Loucy (cell line): ENCODE measurements around the gene SDK1.
"Not testable (repeated sequence)": the region's sequence is repeated elsewhere in the genome, so short reads cannot be mapped to it uniquely, and the experiment has no call there.

Experiments
- H2AFZ ChIP-seq: fragments of 200-600 bp; sonication (generic); 2 replicates; pipeline ENCODE4 v1.6.0; 2016; ENCODE audit warnings: antibody characterized with exemption, mild to moderate bottlenecking, low read length, moderate library complexity
- H3F3A ChIP-seq: fragments of 200-600 bp; 2 replicates; pipeline ENCODE4 v1.6.0; 2016; ENCODE audit warnings: antibody characterized with exemption, low read depth, mild to moderate bottlenecking
- H3K27me3 ChIP-seq: fragments of 200-600 bp; sonication (generic); 2 replicates; pipeline ENCODE4 v1.6.1; 2014; ENCODE audit warnings: low read length, mild to moderate bottlenecking; ENCODE audit not compliant: insufficient read depth, poor library complexity, severe bottlenecking
- H3K36me3 ChIP-seq: fragments of 200-600 bp; sonication (generic); 2 replicates; pipeline ENCODE4 v1.6.1; 2016; ENCODE audit warnings: low read length; ENCODE audit not compliant: insufficient read depth
- H3K4me1 ChIP-seq: fragments of 200-600 bp; sonication (generic); 2 replicates; pipeline ENCODE4 v1.5.1; 2014; ENCODE audit warnings: low read length, mild to moderate bottlenecking; ENCODE audit not compliant: insufficient read depth, poor library complexity, severe bottlenecking
- H3K4me2 ChIP-seq: fragments of 200-600 bp; sonication (generic); 2 replicates; pipeline ENCODE4 v1.6.0; 2014; ENCODE audit warnings: antibody characterized with exemption, low read length, low read depth, mild to moderate bottlenecking; ENCODE audit not compliant: poor library complexity, severe bottlenecking
- H3K4me3 ChIP-seq: fragments of 200-600 bp; sonication (generic); 2 replicates; pipeline ENCODE4 v1.5.1; 2014; ENCODE audit warnings: low read length, mild to moderate bottlenecking, mixed read lengths; ENCODE audit not compliant: poor library complexity, severe bottlenecking
- H3K79me2 ChIP-seq: fragments of 200-600 bp; sonication (generic); 2 replicates; pipeline ENCODE4 v1.6.1; 2014; ENCODE audit warnings: low read length; ENCODE audit not compliant: insufficient read depth
- H3K9ac ChIP-seq: fragments of 200-600 bp; sonication (generic); 2 replicates; pipeline ENCODE4 v1.6.0; 2014; ENCODE audit warnings: mild to moderate bottlenecking, low read depth, low read length, moderate library complexity; ENCODE audit not compliant: poor library complexity, severe bottlenecking
- H3K9me2 ChIP-seq: fragments of 200-600 bp; sonication (generic); replicated peaks from 2 replicates; pipeline ENCODE4 v1.6.1; 2016; ENCODE audit warnings: low read depth, low read length, mixed read lengths
- H3K9me3 ChIP-seq: fragments of 200-600 bp; sonication (generic); 2 replicates; pipeline ENCODE4 v1.6.1; 2014; ENCODE audit warnings: mild to moderate bottlenecking, antibody characterized with exemption, low read length, low read depth; ENCODE audit not compliant: insufficient read depth
- H4K20me1 ChIP-seq: fragments of 200-600 bp; sonication (generic); 2 replicates; pipeline ENCODE4 v1.6.0; 2014; ENCODE audit warnings: antibody characterized with exemption, low read length, mild to moderate bottlenecking; ENCODE audit not compliant: insufficient read depth, poor library complexity, severe bottlenecking
- EZH2phosphoT487 ChIP-seq: fragments of 200-600 bp; IDR thresholded peaks from 2 replicates; pipeline ENCODE4 v1.6.1; 2018; ENCODE audit warnings: antibody characterized with exemption, mild to moderate bottlenecking, moderate library complexity, borderline replicate concordance
- TF ChIP-seq, protein P1 (sequence below): fragments of 200-600 bp; sonication (generic); conservative IDR thresholded peaks from 2 replicates; pipeline ENCODE4 v1.5.1; 2014; ENCODE audit warnings: mild to moderate bottlenecking, antibody characterized with exemption, low read length

Gene SDK1

DNA sequence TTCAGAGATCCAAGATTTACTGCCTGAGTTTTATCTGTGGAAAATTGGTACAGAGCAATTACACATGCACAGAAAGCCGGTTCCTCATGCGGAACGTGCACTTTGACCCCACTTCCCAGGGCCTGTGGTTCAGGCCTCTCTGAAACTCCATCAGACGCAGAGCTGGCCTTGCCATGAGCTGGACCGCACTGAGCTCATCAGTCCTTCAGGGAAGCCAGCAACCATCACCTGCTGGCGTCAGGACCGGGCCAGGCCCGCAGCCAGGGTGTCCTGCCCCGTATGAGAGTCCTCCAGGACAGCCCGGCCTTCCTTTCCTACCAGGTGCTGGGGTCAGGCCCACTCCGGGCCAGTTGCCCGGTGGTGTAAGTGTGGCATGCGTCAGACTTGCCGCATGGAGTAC, 934.5 kb downstream of the SDK1 start:
- Histone ChIP-seq H3K4me1 (no peaks in the 10 kb centered on the region), H4K20me1 (no peaks in the 10 kb centered on the region), H3K4me3 (no peak overlapping the region), H3K9me2 (no peaks in the 10 kb centered on the region), H3K79me2 (no peaks in the 10 kb centered on the region), H3K27me3 (no peaks in the 10 kb centered on the region), H3K9ac (no peak overlapping the region), H3K9me3 (peaks cover 6% of the 10 kb centered on the region; the same call in 1 of the 2 replicates), H3K4me2 (no peak overlapping the region), H3K36me3 (no peaks in the 10 kb centered on the region), H3F3A (no peaks in the 10 kb centered on the region), H2AFZ (no peak overlapping the region)
- TF ChIP-seq EZH2phosphoT487 = no peak
- TF ChIP-seq, protein P1, sequence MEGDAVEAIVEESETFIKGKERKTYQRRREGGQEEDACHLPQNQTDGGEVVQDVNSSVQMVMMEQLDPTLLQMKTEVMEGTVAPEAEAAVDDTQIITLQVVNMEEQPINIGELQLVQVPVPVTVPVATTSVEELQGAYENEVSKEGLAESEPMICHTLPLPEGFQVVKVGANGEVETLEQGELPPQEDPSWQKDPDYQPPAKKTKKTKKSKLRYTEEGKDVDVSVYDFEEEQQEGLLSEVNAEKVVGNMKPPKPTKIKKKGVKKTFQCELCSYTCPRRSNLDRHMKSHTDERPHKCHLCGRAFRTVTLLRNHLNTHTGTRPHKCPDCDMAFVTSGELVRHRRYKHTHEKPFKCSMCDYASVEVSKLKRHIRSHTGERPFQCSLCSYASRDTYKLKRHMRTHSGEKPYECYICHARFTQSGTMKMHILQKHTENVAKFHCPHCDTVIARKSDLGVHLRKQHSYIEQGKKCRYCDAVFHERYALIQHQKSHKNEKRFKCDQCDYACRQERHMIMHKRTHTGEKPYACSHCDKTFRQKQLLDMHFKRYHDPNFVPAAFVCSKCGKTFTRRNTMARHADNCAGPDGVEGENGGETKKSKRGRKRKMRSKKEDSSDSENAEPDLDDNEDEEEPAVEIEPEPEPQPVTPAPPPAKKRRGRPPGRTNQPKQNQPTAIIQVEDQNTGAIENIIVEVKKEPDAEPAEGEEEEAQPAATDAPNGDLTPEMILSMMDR = no peak

DNA sequence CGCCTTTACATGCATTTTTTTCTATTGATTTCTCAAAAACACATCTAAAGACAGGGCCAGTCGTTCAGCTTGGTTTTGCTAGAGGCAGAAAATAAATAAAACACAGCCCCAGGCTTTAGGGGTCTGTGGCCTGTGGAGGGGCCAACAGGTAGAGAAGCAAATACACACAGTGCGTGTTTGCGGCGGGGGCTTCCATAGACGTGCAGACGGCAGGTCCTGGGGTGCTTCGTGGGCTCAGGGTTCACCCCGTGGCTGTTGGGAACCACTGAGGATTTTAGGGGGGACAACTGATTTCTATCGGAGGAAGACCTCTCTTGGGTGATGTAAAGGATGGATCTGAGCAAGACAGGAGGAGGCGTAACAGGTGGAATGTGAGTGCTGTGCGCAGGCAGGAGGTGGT, 935.3 kb downstream of the SDK1 start:
- Histone ChIP-seq H3K79me2 (no peaks in the 10 kb centered on the region), H3K4me1 (no peaks in the 10 kb centered on the region), H3F3A (no peaks in the 10 kb centered on the region), H3K27me3 (no peaks in the 10 kb centered on the region), H2AFZ (no peak overlapping the region), H3K9ac (no peak overlapping the region), H3K4me2 (no peak overlapping the region), H4K20me1 (no peaks in the 10 kb centered on the region), H3K9me3 (peaks cover 6% of the 10 kb centered on the region; the same call in 1 of the 2 replicates), H3K9me2 (no peaks in the 10 kb centered on the region), H3K36me3 (no peaks in the 10 kb centered on the region), H3K4me3 (no peak overlapping the region)
- TF ChIP-seq, protein P1 = no peak
- no peak for TF ChIP-seq EZH2phosphoT487

DNA sequence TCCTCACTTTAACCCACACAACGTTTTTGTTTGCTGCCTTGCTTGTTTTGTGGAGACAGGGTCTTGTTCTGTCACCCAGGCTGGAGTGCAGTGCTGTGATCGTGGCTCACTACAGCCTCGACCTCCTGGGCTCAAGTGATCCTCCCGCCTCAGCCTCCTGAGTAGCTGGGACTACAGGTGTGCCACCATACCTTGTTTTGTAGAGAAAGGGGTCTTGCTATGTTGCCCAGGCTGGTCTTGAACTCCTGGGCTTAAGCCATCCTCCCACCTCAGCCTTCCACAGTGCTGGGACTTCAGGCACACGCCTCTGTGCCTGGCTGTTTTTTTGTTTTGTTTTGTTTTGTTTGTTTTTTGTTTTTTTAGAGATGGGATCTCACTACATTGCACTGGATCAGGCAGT, 935.8 kb downstream of the SDK1 start:
- H3K4me3 ChIP-seq, H3K9ac ChIP-seq, H3K4me1 ChIP-seq, H3K79me2 ChIP-seq, H3K9me2 ChIP-seq, H4K20me1 ChIP-seq, H3K36me3 ChIP-seq, H3F3A ChIP-seq, H3K4me2 ChIP-seq, H2AFZ ChIP-seq, H3K27me3 ChIP-seq, H3K9me3 ChIP-seq: not testable (repeated sequence)

DNA sequence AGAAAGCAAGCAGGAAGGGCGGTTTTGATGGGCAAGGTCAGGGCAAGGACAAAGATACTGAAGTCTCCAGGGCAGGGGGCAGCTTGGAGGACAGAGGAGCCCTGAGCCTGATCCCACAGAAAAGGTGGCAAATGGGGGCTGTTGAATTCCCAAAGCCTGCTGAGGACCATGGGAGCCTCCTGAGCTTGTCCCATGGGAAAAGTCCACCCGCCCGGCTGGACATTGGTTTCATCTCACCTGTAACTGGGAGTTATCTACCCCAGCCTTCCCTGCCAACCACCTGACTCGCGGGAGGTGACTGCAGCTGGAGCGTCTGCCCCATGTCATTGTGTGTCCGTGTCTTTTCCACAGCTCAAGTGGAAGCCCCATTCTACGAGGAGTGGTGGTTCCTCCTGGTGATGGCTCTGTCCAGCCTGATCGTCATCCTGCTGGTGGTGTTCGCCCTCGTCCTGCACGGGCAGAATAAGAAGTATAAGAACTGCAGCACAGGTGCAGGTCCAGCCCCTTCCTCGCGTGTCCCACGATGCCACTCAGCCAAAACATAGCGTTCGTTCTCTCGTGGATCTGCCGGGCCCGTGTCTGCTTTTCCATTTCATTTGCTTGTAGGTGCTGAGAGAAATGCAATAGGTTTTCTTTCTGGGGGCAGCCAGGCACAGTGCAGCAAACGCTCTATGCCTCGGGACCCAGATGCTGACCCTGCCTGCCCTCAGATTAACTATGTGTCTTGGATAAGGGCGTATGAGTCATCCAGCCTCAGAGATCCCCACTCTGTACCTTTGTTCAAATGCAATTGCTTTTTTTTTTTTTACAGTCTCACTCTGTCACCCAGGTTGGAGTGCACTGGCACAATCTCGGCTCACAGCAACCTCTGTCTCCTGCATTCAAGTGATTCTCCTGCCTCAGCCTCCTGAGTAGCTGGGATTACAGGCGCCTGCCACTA, 936.5 kb downstream of the SDK1 start:
- no peaks in the 10 kb centered on the region for H4K20me1 ChIP-seq
- H2AFZ ChIP-seq = no peak overlapping the region
- peaks cover 12% of the 10 kb centered on the region; the same call in 1 of the 2 replicates for H3K9me3 ChIP-seq
- no peak overlapping the region for H3K4me2 ChIP-seq
- TF ChIP-seq, protein P1 = no peak
- TF ChIP-seq EZH2phosphoT487 = no peak
- no peaks in the 10 kb centered on the region for H3F3A ChIP-seq
- H3K4me3 ChIP-seq = no peak overlapping the region
- no peaks in the 10 kb centered on the region for H3K9me2 ChIP-seq
- no peaks in the 10 kb centered on the region for H3K4me1 ChIP-seq
- no peaks in the 10 kb centered on the region for H3K79me2 ChIP-seq
- H3K36me3 ChIP-seq = no peaks in the 10 kb centered on the region
- no peak overlapping the region for H3K9ac ChIP-seq
- H3K27me3 ChIP-seq = no peaks in the 10 kb centered on the region
